Spleen (tissue), 7 donors: ENCODE measurements around the gene BAHCC1.

Source experiments
- CTCF ChIP-seq, 11 experiments: fragments of 200-600 bp in 7 of 11; fragments of 450-650 bp in 4 of 11; sonication (generic) in 4 of 11; IDR thresholded peaks in 8 of 11; conservative IDR thresholded peaks in 3 of 11; 1 replicate in 7 of 11; 2 replicates in 4 of 11; pipeline versions ENCODE4 v1.4.0 to v1.8.0; 2016 to 2021; ENCODE audit warnings: antibody characterized with exemption in 11 of 11, inconsistent platforms in 4 of 11, mild to moderate bottlenecking in 1 of 11
- POLR2A ChIP-seq, 3 donors: fragments of 450-650 bp; IDR thresholded peaks; one replicate each; pipeline ENCODE4 v1.5.1; 2017; ENCODE audit warnings: antibody characterized with exemption in 3 of 3, mild to moderate bottlenecking in 1 of 3
- donor health status: DM: no; HTN: no; CAD: no; lungs with moderate emphysema.
- donor health status: DM: no; HTN: no; CAD: no.
- donor health status: DM: no; HTN: no; CAD: no.

- TF ChIP-seq CTCF (IDR thresholded peaks at IDR 0.05 in 8 of 11, conservative IDR thresholded peaks at IDR 0.05 in 3 of 11): no peak
- TF ChIP-seq POLR2A (IDR thresholded peaks at IDR 0.05): no peak
Observed at GRCh38 chr17:81428948-81429774, 33.9 kb downstream of the BAHCC1 start.
